Heart left ventricle (tissue), 13 donors: ENCODE data around the gene DAAM1.

Source experiments
- POLR2A ChIP-seq, 2 donors: fragments of 450-650 bp; IDR thresholded peaks; one replicate each; pipeline ENCODE4 v1.6.1; 2017; ENCODE audit warnings: antibody characterized with exemption in 2 of 2, mild to moderate bottlenecking in 2 of 2, moderate library complexity in 2 of 2
- TF ChIP-seq, protein P1 (sequence below), 12 donors: fragments of 200-600 bp; sonication (generic) in 4 of 12; IDR thresholded peaks; one replicate each; pipeline versions ENCODE4 v1.5.0 to v1.8.0; 2018 to 2022; ENCODE audit warnings: antibody characterized with exemption in 12 of 12, mild to moderate bottlenecking in 5 of 12
- donor health status: ischemic (EF 13 %, LVEDD 7.1; RV severe dilation, severe dysfunction).
- donor health status: DM: no; HTN: yes; CAD: no.
- donor health status: DM: no; HTN: no; CAD: no.
- donor health status: ischemic (EF 25% LVEDD 6.9; RV normal size, moderate dysfunction).
- donor health status: ischemic (EF 25% LVEDD 5.7; RV mildly dilated, moderate dysfunction).
- donor health status: ischemic (EF 35%, LVEDD 5.7; RV mildly dilated, moderate dysfunction).
- donor health status: nonischemic (EF 11% LVEDD 7.7; RV severe dilation, severe dysfunction).
- donor health status: DM: yes; HTN: yes; CAD: no.
- donor health status: PGD.
- donor health status: ischemic (EF 29% LVEDD 5.4; RV normal size, mild dysfunction).
- donor health status: nonischemic (EF 23%, LVEDD 6.1; RV moderate dilation, normal function).

- TF ChIP-seq, protein P1, sequence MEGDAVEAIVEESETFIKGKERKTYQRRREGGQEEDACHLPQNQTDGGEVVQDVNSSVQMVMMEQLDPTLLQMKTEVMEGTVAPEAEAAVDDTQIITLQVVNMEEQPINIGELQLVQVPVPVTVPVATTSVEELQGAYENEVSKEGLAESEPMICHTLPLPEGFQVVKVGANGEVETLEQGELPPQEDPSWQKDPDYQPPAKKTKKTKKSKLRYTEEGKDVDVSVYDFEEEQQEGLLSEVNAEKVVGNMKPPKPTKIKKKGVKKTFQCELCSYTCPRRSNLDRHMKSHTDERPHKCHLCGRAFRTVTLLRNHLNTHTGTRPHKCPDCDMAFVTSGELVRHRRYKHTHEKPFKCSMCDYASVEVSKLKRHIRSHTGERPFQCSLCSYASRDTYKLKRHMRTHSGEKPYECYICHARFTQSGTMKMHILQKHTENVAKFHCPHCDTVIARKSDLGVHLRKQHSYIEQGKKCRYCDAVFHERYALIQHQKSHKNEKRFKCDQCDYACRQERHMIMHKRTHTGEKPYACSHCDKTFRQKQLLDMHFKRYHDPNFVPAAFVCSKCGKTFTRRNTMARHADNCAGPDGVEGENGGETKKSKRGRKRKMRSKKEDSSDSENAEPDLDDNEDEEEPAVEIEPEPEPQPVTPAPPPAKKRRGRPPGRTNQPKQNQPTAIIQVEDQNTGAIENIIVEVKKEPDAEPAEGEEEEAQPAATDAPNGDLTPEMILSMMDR (IDR thresholded peaks at IDR 0.05): no peak
- TF ChIP-seq POLR2A (IDR thresholded peaks at IDR 0.05): no peak
These were observed 536 bp upstream of the DAAM1 start for GRCh38 chr14:59187802-59188460.
